HG03108 (cell line): ENCODE measurements around the gene DAAM2.

Experiments
- ATAC-seq: cut with Tn5 transposase; IDR thresholded peaks from one replicate; pipeline ENCODE4 v1.9.1; 2021; ENCODE audit warnings: moderate library complexity; ENCODE audit not compliant: unreplicated experiment

Gene DAAM2

DNA sequence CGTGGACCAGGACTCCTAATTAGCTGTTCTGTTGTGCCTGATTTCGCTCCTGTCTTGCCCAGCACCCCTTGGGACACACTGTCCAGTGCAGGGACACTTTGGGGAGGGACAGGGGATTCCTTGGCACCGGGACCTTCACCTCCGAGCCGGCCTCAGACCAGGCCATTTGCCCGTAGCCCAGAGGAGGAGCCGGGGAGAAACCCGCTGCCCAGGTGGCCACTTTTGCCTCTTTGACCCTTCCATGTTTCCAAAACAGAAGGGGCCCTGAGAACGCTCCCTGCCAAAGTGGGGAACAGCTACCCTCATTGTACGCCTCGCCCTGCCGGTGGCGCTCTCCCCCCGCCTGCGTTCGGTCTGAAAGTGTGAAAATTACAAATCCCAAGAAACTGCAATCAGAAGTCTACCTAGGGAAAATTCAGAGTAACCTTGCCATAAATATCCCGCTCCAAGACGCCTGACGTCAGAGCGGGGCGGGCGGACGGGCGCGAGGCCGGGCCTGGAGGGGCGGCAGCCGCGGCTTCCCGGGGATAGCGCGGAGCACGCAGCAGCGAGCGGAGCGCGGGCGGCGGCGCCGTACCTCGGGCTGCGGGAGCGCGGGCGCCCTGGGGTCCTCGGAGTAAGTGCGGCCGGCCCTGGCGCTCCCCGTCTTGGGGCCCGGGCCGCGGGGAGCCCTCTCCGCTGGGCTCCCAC is at the start of gene DAAM2:
DAAM2 (plus strand) TSS at position 527 of the 690 bp plus-strand sequence. CDS start 63,927 bp downstream, outside the sequence.
- no peak for ATAC-seq

DNA sequence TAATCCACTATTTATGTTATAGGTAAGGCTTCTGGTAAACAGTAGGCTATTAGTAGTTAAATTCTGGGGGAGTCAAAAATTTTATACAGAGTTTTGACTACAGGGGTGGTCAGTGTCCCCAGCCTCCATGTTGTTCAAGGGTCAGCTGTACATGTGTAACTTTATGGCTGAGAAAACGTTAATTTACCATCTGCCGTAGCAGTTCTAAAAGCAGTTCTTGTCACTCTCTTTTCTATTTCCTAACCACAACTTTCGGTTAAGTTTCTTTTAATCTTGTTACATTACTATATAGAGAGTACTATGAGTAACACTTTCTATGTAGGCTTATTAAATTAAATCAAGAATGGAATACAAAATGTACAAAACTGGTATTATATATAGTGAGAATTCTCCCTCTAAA is 45.4 kb upstream of the DAAM2 start:
- no peak for ATAC-seq

DNA sequence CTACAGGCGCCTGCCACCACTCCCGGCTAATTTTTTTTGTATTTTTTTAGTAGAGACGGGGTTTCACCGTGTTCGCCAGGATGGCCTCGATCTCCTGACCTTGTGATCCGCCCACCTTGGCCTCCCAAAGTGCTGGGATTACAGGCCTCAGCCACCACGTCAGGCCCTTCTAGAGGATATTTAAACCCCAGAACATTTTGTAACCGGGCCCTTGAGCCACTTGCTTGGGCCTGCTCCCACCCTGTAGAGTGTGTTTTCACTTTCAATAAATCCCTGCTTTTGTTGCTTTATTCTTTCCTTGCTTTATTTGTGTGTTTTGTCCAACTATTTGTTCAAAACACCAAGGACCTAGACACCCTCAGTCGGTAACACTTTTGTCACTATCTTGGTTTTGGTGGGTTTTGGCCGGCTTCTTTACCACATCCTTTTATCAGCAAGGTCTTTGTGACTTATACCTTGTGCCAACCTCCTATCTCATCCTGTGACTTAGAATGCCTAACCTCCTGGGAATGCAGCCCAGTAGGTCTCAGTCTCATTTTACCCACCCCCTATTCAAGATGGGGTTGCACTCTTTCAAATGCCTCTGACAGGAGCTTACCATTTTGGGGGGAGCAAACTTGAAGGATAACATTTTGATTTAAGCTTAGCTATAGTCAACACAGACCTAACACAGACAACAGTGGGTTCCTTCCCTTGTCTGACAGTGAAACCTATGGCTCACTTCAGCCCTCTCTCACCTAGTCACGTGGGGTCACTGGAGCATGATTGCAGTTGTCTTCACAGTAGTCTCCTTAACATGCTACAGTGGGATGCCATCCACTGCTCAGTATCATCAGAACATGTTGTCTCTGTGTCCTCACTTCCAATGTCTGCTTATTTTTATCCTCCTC is 39.1 kb upstream of the DAAM2 start:
- no peak for ATAC-seq

DNA sequence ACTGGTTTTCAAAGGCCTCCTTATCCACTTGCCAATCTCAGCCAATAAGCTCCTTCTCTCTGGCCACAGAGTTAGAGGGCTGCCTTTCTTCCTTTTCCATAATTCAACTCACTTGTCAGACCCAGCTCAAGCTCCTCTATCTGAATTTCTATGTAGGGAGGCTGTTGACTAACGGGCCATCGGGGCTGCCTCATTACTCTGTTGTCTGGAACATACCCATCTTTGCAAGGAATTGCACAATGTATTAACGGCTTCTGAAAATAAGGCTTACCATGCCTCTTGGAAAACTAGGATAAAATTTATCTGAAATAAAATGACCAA is 38.5 kb upstream of the DAAM2 start:
- no peak for ATAC-seq

DNA sequence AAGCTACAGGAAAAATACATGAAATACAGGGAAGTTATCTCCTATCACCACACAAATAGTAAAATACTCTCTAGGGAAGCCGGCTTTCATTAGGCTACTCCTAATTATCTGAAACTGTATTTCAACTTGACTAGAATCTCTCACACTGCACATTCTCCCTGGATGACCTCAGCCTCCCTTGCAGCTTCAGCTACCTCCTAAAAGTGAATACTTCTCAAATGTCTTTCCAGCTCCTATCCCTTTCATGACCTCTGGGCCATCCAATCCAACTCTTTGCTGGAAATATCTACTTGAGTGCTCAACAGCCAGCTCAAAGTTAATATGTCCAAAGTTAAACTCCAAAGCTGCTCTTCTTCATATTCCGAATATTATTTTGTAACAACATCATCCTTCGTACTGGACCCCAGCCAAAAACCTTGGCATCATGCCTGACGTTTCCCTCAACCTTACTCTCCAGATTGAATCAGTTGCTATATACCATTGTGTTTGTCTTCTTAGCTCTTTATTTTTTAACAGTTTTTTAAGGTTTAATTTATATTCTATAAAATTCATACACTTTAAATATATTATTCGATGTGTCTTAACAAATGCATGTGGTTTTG is 37.6 kb upstream of the DAAM2 start:
- ATAC-seq: no peak

DNA sequence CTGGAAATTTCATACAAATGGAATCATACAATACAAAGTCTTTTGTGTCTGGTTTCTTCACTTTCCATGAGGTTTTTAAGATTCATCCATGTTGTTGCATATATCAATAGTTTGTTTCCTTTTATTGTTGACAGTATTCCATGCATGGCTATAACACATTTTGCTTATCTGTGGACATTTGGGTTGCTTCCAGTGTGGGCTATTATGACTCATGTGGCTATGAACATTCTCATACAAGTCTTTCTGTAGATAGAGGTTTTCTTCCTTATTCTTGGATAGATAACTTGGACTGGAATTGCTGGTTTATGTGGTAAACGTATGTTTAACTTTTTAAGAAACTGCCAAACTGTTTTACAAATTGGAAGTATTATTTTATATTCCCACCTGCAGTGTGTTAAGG is 36.9 kb upstream of the DAAM2 start:
- ATAC-seq: no peak

DNA sequence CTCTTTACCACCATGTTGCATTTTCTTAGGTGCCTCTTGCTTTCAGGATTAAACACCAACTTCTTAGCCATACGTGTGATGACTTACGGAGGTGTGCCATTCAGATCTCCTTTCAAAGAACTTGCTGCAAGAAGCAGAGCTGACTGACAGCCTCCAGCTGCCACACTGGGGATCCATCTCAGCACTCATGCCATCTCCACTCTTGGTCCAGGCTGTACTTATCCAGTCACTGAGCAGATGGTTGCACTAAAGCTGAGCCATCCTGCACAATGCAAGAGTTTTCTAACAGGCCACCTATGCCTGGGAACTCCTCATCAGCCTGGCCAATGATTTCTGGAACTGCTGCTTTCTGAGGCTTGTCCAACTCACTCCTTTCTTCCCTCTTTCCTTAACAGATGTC is 35.6 kb upstream of the DAAM2 start:
- ATAC-seq: no peak

DNA sequence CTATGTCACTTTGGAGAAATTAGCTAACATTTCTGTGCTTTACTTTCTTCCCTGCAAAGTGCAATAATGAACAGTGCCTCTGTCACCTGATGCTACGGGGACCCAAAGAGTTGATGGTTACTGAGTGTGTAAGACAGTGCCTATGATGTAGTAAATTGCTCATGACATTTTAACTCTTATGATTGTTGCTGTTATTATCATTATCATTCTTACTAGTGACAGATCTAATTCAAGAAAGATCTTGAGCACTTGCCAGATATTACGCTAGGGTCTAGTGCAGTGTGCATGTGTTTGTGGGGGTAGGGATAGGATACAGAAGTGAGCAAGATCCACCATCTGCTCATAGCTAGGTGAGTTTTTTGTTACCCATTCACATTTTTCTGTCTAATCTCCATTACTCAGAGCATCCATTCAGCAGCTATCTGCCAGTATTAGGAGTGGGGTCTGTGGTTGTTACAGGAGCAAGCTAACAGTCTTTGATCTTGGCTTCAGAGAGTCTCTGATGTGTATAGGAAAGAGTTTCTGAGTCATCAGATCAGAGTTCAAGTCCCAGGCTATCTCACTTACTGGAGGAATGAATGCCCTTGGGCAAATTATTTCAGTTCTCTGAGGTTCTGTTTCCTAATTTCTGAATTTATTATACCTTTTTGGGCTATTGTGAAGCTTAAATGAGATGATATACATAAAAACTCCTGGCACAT is 33.1 kb upstream of the DAAM2 start:
- ATAC-seq: no peak

DNA sequence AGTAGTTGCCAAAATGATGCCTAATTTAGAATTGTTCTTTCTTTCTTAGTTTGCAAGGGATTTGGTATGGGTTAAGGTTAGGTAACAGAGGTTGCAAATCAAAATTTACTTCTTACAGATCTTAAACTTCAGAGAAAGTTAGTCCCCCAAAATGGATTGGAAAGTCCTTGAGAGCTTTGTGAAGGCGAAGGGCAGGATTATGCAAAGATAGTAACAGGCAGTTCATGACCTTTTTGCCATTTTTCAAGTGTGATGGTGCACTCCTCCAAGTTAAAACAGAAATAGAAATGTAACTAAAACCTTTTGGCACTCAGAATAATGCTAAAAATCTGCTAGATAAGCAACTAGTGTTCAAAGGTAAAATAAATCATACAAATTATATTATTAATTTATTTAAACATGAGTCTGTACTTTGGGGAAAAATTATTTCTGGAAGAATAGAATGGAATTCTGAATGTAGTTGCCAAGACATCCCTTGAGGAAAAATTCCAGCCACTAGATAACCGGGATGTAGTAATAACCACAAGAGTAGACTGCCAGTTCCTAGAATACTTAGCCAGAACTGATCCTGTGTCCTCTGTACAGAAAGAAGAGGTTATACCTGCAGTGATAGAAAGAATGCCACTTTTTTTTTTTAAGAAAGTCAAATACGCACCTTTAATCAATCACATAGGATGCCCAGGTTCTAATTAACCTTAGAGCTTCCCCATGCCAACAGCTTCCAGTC is 31.8 kb upstream of the DAAM2 start:
- no peak for ATAC-seq

DNA sequence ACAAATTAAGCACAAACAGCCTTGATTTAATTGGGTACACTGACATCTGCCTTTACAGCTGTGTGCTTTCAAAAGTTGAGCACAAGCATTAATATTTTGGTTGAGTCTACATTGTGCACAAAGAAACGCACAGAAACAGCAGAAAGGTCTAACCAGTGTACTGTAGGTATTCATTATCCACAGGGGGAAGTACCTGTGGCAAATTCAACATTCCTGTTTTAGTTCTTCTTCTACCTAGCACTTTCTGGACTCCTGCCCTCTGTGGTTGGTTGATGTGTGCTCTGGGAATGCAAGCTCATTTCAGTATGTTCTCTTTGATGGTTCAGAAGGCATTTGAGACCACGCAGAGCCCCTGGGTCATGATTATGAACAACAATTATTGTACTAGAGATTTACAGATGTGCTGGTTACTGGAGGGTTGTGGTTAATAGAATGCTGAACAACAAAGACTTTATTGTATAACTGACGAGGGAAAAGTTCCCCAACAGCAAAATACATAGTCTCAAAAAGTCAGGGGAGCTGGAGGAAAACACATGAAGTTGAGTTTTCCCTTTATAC is 26.6 kb upstream of the DAAM2 start:
- no peak for ATAC-seq

DNA sequence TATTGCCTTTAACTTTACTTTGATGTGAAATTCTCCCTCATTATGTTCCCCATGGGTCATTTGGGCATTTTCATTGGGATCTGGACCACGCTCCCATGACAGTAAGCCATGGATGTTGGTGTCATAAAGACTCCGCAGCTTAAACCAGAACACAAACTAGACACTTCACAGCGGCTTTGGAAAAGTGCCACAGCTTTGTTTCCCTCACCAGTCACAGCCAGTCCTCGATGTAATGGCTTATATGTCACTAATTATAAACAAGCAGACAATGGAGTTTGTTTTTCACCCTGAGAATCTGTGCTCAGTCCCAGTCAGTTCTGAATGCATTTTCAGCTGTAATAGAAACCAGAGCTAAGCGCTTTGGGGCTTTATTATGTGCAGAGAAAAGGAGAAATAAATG is 23.2 kb upstream of the DAAM2 start:
- ATAC-seq: no peak

DNA sequence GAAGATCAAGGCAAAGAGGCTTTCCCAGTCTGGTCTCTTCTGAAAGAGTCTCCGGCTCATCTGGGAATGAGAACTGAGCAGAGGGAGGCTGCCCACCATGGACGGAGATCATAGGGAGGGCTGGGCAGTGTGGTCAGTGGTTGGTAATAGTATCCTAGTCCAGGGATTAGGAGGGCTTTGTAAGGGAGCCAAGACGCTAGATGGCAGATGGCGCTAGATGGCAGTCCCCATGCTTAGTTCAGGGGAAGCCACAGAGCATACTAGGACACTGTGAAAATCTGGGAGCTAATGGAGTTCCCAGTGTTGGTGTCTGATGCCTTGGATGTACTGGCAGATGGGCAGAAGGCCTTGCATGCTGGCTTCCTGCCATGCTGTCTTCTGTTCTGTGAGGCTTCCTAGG is 21.7 kb upstream of the DAAM2 start:
- ATAC-seq: no peak

DNA sequence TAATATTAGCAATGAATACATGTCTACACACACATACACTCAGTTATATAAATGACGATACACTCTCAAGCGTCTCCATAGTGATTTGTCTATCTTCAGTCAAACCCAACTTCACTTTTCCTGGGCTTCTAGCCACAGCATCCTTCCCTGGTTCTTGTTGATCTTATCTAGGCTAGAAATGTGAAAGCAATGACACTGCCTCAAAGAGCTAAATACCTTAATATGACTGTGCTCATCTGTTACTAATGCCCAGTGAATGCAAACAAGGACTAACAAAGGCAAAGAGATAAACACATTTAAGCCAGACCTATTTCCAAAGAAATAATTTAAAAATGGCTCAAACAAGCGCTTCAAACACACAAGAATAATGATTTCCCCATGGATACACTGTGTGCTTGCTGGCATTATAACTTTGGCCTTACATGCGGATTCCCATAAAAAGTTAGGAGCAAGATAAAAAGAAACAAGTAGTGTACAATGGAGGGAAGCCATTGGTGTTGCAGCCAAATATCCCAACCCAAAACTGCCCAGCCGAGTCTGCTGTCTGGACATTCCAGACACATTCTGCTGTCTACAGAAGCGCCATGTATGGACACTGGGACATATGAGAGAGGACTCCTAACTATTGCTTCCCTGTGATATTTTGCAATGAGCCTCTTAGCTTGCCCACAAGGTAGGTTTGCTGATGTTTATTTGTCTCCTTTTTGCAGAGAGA is 19.5 kb upstream of the DAAM2 start:
- no peak for ATAC-seq

DNA sequence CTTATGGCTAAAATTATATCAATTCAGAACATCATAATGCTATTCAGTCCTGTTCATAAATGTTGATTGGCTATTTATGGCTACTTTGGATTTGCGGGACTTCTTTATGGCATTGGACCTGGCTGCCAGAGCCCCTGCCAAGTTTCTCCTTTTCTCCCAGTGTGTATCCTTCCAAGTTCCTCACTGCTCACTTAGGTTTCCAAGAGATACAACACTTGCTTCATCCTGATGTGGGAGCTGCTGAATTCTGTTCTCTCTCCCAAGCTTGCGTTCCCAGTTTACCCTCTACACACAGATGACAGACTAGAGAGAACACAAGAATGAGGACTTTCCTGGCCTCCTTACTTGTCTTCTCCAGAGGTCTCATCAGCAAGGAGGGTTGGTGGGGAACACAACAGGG is 18.4 kb upstream of the DAAM2 start:
- ATAC-seq: no peak

DNA sequence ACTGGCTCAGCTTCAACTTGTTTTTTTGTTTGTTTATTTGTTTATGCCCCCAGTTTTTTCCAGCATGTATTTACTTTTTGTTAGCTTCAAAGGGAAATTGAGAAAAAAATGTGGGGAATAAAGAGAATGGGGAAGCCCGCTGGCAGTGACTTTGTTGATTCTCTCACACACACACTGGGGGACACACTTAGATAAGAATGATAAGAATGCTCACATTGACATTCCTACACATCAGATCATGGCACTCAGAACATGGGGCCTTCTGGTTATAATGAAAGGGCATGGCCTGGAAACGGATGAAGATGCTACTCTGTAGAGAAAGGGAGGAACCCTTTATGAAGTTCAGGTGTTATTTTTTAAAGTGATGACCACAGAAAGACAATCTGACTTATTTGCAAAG is 15.6 kb upstream of the DAAM2 start:
- ATAC-seq: no peak

DNA sequence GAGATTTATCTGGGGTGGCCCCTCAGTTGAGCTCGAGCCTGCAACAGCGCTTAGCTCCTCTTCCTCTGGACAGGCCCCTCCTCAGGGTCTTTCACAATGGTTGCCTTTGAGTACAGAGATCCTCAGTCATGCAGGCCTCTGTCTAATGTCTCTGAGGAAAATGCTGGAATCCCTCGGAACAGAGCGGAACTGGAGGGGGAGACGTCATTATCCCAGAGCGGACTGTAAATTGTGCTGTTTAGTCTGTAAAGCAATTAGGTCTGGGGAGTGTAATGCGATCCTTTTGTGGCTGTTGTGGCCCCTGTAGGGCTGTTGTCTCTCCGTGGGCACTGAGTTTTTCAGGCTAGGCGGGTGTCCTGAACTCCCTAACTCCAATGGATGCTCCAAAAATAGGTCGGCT is 15.0 kb upstream of the DAAM2 start:
- ATAC-seq: no peak

DNA sequence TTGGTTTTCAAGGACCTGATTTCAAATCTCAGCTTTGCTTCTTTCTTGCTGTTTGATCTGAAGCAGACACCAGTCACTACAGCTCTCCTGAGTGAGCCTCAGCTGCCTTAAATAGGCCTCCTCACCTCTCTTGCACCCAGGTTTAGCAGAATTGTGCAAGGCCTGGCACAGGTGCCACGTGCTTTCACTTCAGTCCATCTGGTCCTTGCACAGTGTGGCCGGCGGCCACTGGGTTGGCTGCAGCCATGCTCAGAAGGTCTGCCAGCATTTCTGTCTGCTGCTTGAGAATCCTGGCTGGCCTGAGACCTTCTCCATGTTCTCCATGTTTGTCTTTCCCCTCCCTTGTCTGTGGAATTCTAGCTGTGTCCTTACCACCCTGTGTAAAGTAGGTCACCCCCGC is 14.5 kb upstream of the DAAM2 start:
- no peak for ATAC-seq

DNA sequence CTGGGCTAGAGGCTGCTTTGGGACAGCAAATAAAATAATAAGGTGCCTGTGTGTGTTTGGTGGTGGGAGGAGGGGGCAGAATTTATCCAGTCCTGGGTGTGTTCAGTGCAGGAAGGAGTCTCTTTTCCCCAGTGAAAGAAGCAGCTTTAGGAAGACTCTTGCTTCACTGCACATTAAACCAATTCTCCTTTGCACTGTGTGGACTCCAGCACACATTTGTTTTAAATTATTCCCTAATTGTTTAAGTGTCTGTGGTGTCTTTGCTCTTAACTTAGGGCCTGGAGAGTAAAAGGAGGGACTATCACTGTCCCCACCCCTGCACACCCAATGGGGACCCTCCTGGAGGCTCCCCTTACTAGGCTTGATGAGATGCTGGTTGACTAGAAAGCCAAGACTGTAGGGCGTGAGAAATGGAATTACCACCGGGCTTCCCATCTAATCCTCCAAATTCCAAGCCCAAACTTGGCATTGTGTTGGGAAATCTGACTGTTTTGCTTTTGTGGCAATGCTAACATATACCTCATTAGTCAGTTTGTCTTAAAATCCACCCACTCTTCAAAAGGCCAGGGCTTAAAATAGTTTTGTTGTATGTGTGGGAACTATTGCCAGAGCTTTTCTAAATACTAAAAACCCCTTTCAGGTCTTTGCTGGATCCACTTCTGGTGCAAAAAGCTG is 13.5 kb upstream of the DAAM2 start:
- no peak for ATAC-seq

DNA sequence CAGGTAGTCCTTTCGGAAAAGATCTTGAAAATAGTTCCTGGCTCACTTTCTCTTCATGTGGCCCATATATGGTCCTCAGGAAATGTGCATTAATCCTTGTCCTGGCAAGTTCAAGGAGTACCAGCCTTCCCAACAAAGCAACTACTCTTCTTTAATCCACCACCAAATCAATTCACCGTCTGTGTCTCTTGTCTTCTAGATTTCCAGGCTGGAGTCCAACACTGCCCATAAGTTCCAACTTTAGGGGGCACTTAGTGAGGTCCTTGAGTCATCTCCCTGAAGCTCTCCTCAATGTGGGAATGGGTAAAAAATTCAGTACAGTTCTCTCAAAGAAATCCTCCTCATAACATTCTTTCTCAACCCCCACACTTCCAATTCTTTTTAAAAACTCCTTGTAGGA is 6.9 kb upstream of the DAAM2 start:
- no peak for ATAC-seq
